GM19328 (cell line): Measurements from ENCODE around the gene SPATA31A7.
"Not testable (repeated sequence)": the region's sequence is repeated elsewhere in the genome, so short reads cannot be mapped to it uniquely, and the experiment has no call there.

ENCODE experiments used
- ATAC-seq: cut with Tn5 transposase; IDR thresholded peaks from one replicate; pipeline ENCODE4 v1.9.1; 2021; ENCODE audit warnings: mild to moderate bottlenecking, moderate library complexity; ENCODE audit not compliant: unreplicated experiment

SPATA31A7 gene

GRCh38 chr9:61189736-61190135 is at the start of gene SPATA31A7:
SPATA31A7 (plus strand) TSS chr9:61190036; CDS start chr9:61190065, 29 bp downstream.
- not testable (repeated sequence) for ATAC-seq

- ATAC-seq, result not testable (repeated sequence)
Measured at GRCh38 chr9:61226438-61226837, 36.6 kb downstream of the SPATA31A7 start.
